GM18951 (cell line): ENCODE data around the gene RRAD.
"Not testable (repeated sequence)": the region's sequence is repeated elsewhere in the genome, so short reads cannot be mapped to it uniquely, and the experiment has no call there.

Experiments used
- POLR2A ChIP-seq: IDR thresholded peaks from 4 replicates; pipeline ENCODE4 v1.6.1; 2011; ENCODE audit warnings: mild to moderate bottlenecking; ENCODE audit not compliant: insufficient read length, insufficient read depth; ENCODE audit errors: extremely low read depth
- in situ Hi-C: fragments of 300-500 bp; cut with MboI; formaldehyde crosslinking; loops from one replicate; pipeline ENCODE4 v1.12.0; 2022; ENCODE audit warnings: low sequenced_read_pairs, mixed read lengths, inconsistent platforms; ENCODE audit not compliant: unreplicated experiment

The RRAD gene

GRCh38 chr16:66948134-66948836, 22.9 kb upstream of the RRAD start:
- no peak for TF ChIP-seq POLR2A
- in situ Hi-C loops: no loop called here

- in situ Hi-C loops: no loop called here
- TF ChIP-seq POLR2A: no peak
Measured at GRCh38 chr16:66947302-66948065, 22.1 kb upstream of the RRAD start.

GRCh38 chr16:66946974-66947301, 21.6 kb upstream of the RRAD start:
- TF ChIP-seq POLR2A: no peak
- in situ Hi-C loops: no loop called here

- in situ Hi-C loops: no loop called here
- TF ChIP-seq POLR2A: no peak
Measured at GRCh38 chr16:66946541-66946940, 21.2 kb upstream of the RRAD start.

- no peak for TF ChIP-seq POLR2A
- in situ Hi-C loops: no loop called here
Measured at GRCh38 chr16:66945939-66946338, 20.6 kb upstream of the RRAD start.

- in situ Hi-C loops: not testable (repeated sequence)
Measured at GRCh38 chr16:66944971-66945370, 19.6 kb upstream of the RRAD start.

- no peak for TF ChIP-seq POLR2A
- in situ Hi-C loops: no loop called here
Measured at GRCh38 chr16:66944054-66944441, 18.7 kb upstream of the RRAD start.

- in situ Hi-C loops: no loop called here
- TF ChIP-seq POLR2A: no peak
Measured at GRCh38 chr16:66943426-66944053, 18.2 kb upstream of the RRAD start.

- in situ Hi-C loops: no loop called here
- TF ChIP-seq POLR2A: no peak
Measured at GRCh38 chr16:66942981-66943380, 17.6 kb upstream of the RRAD start.

GRCh38 chr16:66940236-66940635, 14.9 kb upstream of the RRAD start:
- TF ChIP-seq POLR2A: no peak
- in situ Hi-C loops: no loop called here

GRCh38 chr16:66939366-66939765, 14.0 kb upstream of the RRAD start:
- in situ Hi-C loops: no loop called here
- TF ChIP-seq POLR2A: no peak

- in situ Hi-C loops: no loop called here
- TF ChIP-seq POLR2A: no peak
Measured at GRCh38 chr16:66937725-66938337, 12.5 kb upstream of the RRAD start.

GRCh38 chr16:66936889-66937554, 11.7 kb upstream of the RRAD start:
- no peak for TF ChIP-seq POLR2A
- in situ Hi-C loops: no loop called here
